ENCODE data around the gene NNMT. TPM values are rescaled to one million over a fixed set of nuclear protein-coding genes. Genes with fewer than 3 reads are reported as not detected.

NNMT gene
- polyA plus RNA-seq, 1 donor (not counting 4 experiments of a cell fraction or from before 2014, with no cell fraction given): 0.13 TPM

DNA sequence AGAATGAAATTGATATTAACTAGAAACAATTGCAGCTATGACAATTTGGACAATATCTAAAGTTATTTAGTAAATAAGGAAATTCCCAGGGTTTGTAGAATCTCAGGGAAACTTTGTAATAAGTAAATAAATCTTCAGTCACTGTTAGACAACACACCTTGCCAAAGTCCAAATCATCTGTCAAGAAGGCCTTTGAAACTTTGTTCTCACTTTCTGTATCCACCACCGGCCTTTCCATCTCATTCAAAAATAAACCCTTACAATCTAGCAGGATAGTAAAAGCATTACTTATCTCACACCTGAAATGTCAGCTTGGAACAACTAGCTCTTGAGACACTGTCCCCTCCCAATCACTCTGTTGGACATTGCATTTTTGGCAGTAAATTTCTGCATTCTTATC lies 7.9 kb downstream of the NNMT start:
- Histone ChIP-seq H3K79me2 (ENCODE audit: control insufficient read depth, insufficient read depth, low read length) (no peaks in the 10 kb centered on the region), H3K4me3 (ENCODE audit: control insufficient read depth in 2 of 3, extremely low read depth in 1 of 3, insufficient read depth in 2 of 3, low read depth in 1 of 3, low read length in 3 of 3) (no peak overlapping the region)

DNA sequence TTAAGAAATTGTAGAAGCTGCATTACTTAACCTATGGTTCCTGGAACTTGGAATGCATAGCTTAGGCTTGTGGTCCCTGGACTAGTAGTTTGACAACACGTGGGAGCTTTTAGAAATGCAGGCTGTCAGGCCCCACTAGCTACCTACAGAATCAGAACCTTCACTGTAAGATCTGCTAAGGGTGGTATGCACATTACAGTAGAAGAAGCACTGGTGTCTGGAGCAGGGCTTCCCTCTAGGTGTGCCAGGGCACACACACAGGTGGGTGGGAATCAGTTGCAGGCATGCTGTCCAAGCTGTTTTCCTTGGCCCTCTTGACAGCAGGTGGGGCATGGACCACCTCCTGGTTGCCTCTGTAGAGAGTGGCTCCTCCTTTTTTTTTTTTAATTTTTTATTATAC lies 8.8 kb downstream of the NNMT start:
- DNase-seq (ENCODE audit: low read depth, low spot score) (no peak), FAIRE-seq (no peak)
- H3K9me3 ChIP-seq (ENCODE audit: control insufficient read depth, low read depth, low read length): no peaks in the 10 kb centered on the region
- no peak overlapping the region for H3K4me2 ChIP-seq (ENCODE audit: control insufficient read depth, extremely low read depth, insufficient read depth, low read depth, low read length)
- no peak for TF ChIP-seq EZH2 (IDR thresholded peaks at IDR 0.05; ENCODE audit: low read length)
- TF ChIP-seq, protein P1, sequence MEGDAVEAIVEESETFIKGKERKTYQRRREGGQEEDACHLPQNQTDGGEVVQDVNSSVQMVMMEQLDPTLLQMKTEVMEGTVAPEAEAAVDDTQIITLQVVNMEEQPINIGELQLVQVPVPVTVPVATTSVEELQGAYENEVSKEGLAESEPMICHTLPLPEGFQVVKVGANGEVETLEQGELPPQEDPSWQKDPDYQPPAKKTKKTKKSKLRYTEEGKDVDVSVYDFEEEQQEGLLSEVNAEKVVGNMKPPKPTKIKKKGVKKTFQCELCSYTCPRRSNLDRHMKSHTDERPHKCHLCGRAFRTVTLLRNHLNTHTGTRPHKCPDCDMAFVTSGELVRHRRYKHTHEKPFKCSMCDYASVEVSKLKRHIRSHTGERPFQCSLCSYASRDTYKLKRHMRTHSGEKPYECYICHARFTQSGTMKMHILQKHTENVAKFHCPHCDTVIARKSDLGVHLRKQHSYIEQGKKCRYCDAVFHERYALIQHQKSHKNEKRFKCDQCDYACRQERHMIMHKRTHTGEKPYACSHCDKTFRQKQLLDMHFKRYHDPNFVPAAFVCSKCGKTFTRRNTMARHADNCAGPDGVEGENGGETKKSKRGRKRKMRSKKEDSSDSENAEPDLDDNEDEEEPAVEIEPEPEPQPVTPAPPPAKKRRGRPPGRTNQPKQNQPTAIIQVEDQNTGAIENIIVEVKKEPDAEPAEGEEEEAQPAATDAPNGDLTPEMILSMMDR (optimal IDR thresholded peaks at IDR 0.05 in 1 of 3, IDR thresholded peaks at IDR 0.05 in 1 of 3, conservative IDR thresholded peaks at IDR 0.05 in 1 of 3; ENCODE audit: extremely low read depth in 1 of 3, insufficient read depth in 2 of 3, low read length in 3 of 3): no peak
- H3K36me3 ChIP-seq (ENCODE audit: control insufficient read depth in 2 of 2, extremely low read depth in 1 of 2, insufficient read depth in 2 of 2, low read length in 2 of 2): no peaks in the 10 kb centered on the region
- H3K9me1 ChIP-seq (ENCODE audit: control insufficient read depth, extremely low read depth, insufficient read depth, low read length): no peaks in the 10 kb centered on the region
- no peak overlapping the region for H2AFZ ChIP-seq (ENCODE audit: control insufficient read depth, low read length)
- H3K9ac ChIP-seq (ENCODE audit: control insufficient read depth, extremely low read depth, insufficient read depth, low read length): no peak overlapping the region
- H3K27me3 ChIP-seq (ENCODE audit: control insufficient read depth, extremely low read depth, insufficient read depth, low read length): no peaks in the 10 kb centered on the region
- H3K4me1 ChIP-seq (ENCODE audit: control insufficient read depth, extremely low read depth, insufficient read depth, low read length): no peaks in the 10 kb centered on the region
- H3K27ac ChIP-seq (ENCODE audit: control insufficient read depth, insufficient read depth, low read length): no peak overlapping the region
- no peaks in the 10 kb centered on the region for H3K79me2 ChIP-seq (ENCODE audit: control insufficient read depth, insufficient read depth, low read length)
- H3K4me3 ChIP-seq (ENCODE audit: control insufficient read depth in 2 of 3, extremely low read depth in 1 of 3, insufficient read depth in 2 of 3, low read depth in 1 of 3, low read length in 3 of 3): no peak overlapping the region
- no peaks in the 10 kb centered on the region for H4K20me1 ChIP-seq (ENCODE audit: control insufficient read depth, extremely low read depth, insufficient read depth, low read length)
- dilution Hi-C loops (cut with MboI; ENCODE audit: extremely low pct_ligation_motif_present, low sequenced_read_pairs): no loop called here

More for the DNA sequence above, 7.9 kb downstream of the NNMT start:
- Histone ChIP-seq H2AFZ (ENCODE audit: control insufficient read depth, low read length) (no peak overlapping the region), H3K4me2 (ENCODE audit: control insufficient read depth, extremely low read depth, insufficient read depth, low read depth, low read length) (no peak overlapping the region), H3K27ac (ENCODE audit: control insufficient read depth, insufficient read depth, low read length) (no peak overlapping the region), H3K36me3 (ENCODE audit: control insufficient read depth in 2 of 2, extremely low read depth in 1 of 2, insufficient read depth in 2 of 2, low read length in 2 of 2) (no peaks in the 10 kb centered on the region), H3K4me1 (ENCODE audit: control insufficient read depth, extremely low read depth, insufficient read depth, low read length) (no peaks in the 10 kb centered on the region), H4K20me1 (ENCODE audit: control insufficient read depth, extremely low read depth, insufficient read depth, low read length) (no peaks in the 10 kb centered on the region), H3K9ac (ENCODE audit: control insufficient read depth, extremely low read depth, insufficient read depth, low read length) (no peak overlapping the region), H3K9me3 (ENCODE audit: control insufficient read depth, low read depth, low read length) (no peaks in the 10 kb centered on the region), H3K27me3 (ENCODE audit: control insufficient read depth, extremely low read depth, insufficient read depth, low read length) (no peaks in the 10 kb centered on the region), H3K9me1 (ENCODE audit: control insufficient read depth, extremely low read depth, insufficient read depth, low read length) (no peaks in the 10 kb centered on the region)
- TF ChIP-seq, protein P1 (optimal IDR thresholded peaks at IDR 0.05 in 1 of 3, IDR thresholded peaks at IDR 0.05 in 1 of 3, conservative IDR thresholded peaks at IDR 0.05 in 1 of 3; ENCODE audit: extremely low read depth in 1 of 3, insufficient read depth in 2 of 3, low read length in 3 of 3): no peak
- TF ChIP-seq EZH2 (IDR thresholded peaks at IDR 0.05; ENCODE audit: low read length): no peak
- FAIRE-seq: no peak
- DNase-seq (ENCODE audit: low read depth, low spot score): no peak
- dilution Hi-C loops (cut with MboI; ENCODE audit: extremely low pct_ligation_motif_present, low sequenced_read_pairs): no loop called here

Data from keratinocyte (primary cell).